Lower lobe of right lung (tissue), 2 donors: ENCODE measurements around the gene NOVA2. TPM values are rescaled to one million over a fixed set of nuclear protein-coding genes. Genes with fewer than 3 reads are reported as not detected.
"Not testable (repeated sequence)": the region's sequence is repeated elsewhere in the genome, so short reads cannot be mapped to it uniquely, and the experiment has no call there.

Experiments
- ATAC-seq, 2 donors: fragments of 200-7000 bp; cut with Tn5 transposase; one replicate each; pipeline ENCODE4 v1.9.1; 2020 to 2022; ENCODE audit warnings: mild to moderate bottlenecking in 2 of 2, moderate library complexity in 2 of 2
- DNase-seq: peaks from one replicate; pipeline ENCODE4 v3.0.0-alpha.2; 2020
- H3K27ac ChIP-seq: fragments of 200-600 bp; one replicate; pipeline ENCODE4 v1.8.0; 2022
- H3K27me3 ChIP-seq: fragments of 200-600 bp; one replicate; pipeline ENCODE4 v1.8.0; 2022; ENCODE audit warnings: low read depth
- H3K36me3 ChIP-seq: fragments of 200-600 bp; one replicate; pipeline ENCODE4 v1.8.0; 2022; ENCODE audit warnings: mild to moderate bottlenecking
- H3K4me1 ChIP-seq: fragments of 200-600 bp; one replicate; pipeline ENCODE4 v1.8.0; 2022
- H3K4me3 ChIP-seq: fragments of 200-600 bp; one replicate; pipeline ENCODE4 v1.8.0; 2022; ENCODE audit warnings: mild to moderate bottlenecking
- H3K9me3 ChIP-seq: fragments of 200-600 bp; one replicate; pipeline ENCODE4 v1.8.0; 2022
- intact Hi-C: fragments of 100-400 bp; cut with DNase I; formaldehyde crosslinking; loops from one replicate; pipeline ENCODE4 v1.11.0; 2022
- total RNA-seq: library from RNA; stranded (reverse); fragmentation: NEBNext Ultra II Directional; extraction: Animal tissue kit (Norgen Biotek cat#: 25700); gene quantifications from one replicate; pipeline ENCODE4 v1.2.1, GENCODE V29; 2021
- TF ChIP-seq, protein P1 (sequence below): fragments of 200-600 bp; IDR thresholded peaks from one replicate; pipeline ENCODE4 v1.8.0; 2022; ENCODE audit warnings: antibody characterized with exemption, mild to moderate bottlenecking
- donor health status: DM: no; HTN: yes; CAD: no; lungs with severe emphysema.

NOVA2 gene
- total RNA-seq, 1 donor from 2014 or later = 18.8 TPM

DNA sequence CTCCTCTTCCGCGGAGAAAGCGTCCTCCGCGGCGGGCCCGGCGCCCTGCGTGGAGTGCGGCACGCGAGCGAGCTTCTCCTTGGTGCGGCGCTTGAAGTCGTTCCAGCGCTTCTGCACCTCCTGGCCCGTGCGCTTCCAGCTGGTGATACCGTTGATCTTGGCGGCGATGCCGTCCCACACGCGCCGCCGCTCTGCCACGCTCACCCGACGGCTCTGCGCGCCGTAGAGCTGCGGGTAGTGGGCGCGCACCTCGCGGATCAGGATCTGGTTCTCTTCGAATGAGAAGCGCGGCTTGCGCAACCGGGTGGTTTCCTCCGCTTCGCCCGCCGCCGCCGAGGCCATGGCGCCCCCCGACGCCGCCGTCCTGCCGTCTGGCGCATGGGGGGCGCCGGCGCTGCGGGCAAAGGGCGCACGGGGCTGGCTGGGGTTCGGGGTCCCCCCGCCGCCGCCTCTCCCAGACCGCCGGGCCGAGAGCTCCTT lies 72.2 kb downstream of the NOVA2 start:
- TF ChIP-seq, protein P1, sequence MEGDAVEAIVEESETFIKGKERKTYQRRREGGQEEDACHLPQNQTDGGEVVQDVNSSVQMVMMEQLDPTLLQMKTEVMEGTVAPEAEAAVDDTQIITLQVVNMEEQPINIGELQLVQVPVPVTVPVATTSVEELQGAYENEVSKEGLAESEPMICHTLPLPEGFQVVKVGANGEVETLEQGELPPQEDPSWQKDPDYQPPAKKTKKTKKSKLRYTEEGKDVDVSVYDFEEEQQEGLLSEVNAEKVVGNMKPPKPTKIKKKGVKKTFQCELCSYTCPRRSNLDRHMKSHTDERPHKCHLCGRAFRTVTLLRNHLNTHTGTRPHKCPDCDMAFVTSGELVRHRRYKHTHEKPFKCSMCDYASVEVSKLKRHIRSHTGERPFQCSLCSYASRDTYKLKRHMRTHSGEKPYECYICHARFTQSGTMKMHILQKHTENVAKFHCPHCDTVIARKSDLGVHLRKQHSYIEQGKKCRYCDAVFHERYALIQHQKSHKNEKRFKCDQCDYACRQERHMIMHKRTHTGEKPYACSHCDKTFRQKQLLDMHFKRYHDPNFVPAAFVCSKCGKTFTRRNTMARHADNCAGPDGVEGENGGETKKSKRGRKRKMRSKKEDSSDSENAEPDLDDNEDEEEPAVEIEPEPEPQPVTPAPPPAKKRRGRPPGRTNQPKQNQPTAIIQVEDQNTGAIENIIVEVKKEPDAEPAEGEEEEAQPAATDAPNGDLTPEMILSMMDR = no peak
- peak overlapping the region; percentile 48 for H3K27ac ChIP-seq
- H3K36me3 ChIP-seq = peaks cover 37% of the 10 kb centered on the region
- intact Hi-C loops = no loop called here
- no peaks in the 10 kb centered on the region for H3K9me3 ChIP-seq
- DNase-seq = peak; percentile 80
- no peak for ATAC-seq
- no peaks in the 10 kb centered on the region for H3K27me3 ChIP-seq
- H3K4me3 ChIP-seq = peak overlapping the region; percentile 85
- peaks cover 19% of the 10 kb centered on the region for H3K4me1 ChIP-seq

DNA sequence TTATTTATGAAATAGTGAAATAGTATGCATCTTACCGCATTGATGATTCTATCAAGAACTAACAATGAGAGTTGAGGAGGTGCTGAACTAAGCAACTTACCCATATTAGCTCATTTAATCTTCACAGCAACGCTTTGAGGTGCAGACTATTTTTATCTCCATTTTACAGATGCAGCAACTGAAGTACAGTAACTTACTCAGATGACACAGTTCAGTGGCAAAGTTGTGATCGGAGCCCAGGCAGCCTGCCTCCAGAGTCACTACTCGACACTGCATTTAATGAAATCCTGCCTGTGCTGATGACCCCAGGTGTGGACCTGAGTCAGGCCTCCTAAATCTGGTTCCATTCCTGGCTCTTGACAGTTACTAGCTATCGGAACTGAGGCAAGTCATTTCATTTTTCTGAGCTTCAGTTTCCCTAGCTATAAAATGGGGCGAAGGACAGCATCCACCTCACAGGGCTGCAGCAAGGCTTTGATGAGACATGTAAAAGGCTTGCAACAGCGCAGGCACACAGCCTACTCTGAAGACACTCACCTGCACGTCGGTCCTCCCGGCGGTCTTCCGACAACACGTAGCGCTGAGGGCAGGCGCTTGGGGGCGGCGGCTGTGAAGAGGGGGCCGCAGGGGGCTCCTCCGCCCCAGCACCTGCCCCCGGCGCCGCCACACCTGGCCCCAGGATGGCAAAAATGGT lies 72.8 kb downstream of the NOVA2 start:
- DNase-seq (no peak), ATAC-seq (no peak)
- intact Hi-C loops = no loop called here
- Histone ChIP-seq H3K4me3 (peak overlapping the region; percentile 85), H3K4me1 (peaks cover 19% of the 10 kb centered on the region), H3K27me3 (no peaks in the 10 kb centered on the region), H3K36me3 (peaks cover 43% of the 10 kb centered on the region), H3K9me3 (no peaks in the 10 kb centered on the region), H3K27ac (no peak overlapping the region)
- TF ChIP-seq, protein P1 = no peak

DNA sequence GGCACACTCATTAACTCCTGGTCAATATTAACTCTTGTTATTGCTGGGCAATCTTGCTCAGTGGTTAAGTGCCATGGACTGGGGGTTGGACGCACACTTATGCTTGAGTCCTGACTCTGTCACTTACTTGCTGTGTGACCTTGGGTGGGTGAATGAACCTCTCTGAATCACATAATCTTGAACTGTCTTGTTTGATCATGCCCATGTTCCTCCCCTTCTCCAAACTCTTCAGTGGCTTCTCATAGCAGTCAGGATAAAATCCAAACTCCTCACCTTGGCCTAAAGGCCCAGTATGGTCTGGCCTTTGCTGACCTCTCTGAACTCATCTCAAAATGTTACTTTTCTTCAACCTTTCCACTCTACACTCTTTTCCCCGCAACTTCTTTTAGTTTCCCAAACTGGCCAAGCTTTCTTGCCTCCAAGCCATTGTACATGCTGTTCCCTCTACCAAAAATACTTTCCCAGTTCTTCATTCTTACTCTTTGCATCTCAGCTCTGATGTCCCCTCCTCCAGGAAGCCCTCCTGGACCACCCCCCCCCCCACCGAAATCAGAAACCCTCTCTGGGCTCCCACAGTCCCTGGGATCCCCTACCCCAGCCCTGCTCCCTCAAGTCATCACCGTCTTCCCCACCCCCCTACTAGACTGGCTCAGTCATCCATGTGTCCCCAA lies 73.6 kb downstream of the NOVA2 start:
- DNase-seq (no peak), ATAC-seq (no peak)
- H3K4me1 ChIP-seq = peaks cover 19% of the 10 kb centered on the region
- peaks cover 51% of the 10 kb centered on the region for H3K36me3 ChIP-seq
- H3K9me3 ChIP-seq = no peaks in the 10 kb centered on the region
- no peaks in the 10 kb centered on the region for H3K27me3 ChIP-seq
- TF ChIP-seq, protein P1 = no peak
- no peak overlapping the region for H3K4me3 ChIP-seq
- intact Hi-C loops = no loop called here
- no peak overlapping the region for H3K27ac ChIP-seq

DNA sequence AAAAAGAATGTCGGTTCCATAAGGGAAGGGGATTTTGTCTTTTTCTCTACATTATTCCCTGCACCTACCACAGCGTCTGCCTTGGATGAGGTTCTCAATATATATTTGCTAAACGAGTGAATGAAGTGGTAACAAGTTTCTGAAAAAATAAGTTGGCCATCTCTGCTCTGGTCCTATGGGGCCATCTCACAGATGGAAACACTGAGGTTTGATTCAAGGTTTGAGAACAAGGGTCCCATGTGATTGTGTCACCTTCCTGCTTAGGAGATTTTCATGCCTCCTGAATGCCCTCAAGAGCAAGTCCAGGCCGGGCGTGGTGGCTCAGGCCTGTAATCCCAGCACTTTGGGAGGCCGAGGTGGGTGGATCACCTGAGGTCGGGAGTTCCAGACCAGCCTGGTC lies 74.4 kb downstream of the NOVA2 start:
- intact Hi-C loops = no loop called here
- H3K4me1 ChIP-seq = peaks cover 19% of the 10 kb centered on the region
- H3K36me3 ChIP-seq = peaks cover 59% of the 10 kb centered on the region
- no peak overlapping the region for H3K4me3 ChIP-seq
- no peak overlapping the region for H3K27ac ChIP-seq
- DNase-seq (no peak), ATAC-seq (no peak)
- TF ChIP-seq, protein P1 = no peak
- H3K27me3 ChIP-seq = no peaks in the 10 kb centered on the region
- H3K9me3 ChIP-seq = no peaks in the 10 kb centered on the region

DNA sequence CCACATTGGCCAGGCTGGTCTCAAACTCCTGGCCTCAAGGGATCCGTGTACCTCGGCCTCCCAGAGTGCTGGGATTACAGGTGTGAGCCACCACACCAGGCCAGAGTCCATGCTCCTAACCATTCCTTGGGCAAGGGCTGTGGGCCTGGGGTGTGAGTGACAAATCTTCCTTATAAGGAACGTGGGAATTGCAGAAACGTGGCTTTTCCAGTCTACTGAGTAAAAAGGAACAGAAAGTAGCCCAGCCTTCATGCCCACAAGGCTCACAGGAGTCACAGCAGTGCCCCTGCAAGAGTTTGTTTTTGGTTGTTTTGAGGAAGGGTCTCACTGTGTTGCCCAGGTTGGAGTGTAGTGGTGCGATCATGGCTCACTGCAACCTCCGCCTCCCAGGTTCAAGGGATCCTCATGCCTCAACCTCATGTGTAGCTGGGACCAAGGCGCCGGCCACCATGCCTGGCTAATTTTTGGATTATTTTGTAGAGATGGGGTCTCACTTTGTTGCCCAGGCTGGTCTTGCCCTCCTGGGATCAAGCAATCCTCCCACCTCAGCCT lies 76.3 kb downstream of the NOVA2 start:
- TF ChIP-seq, protein P1 = no peak
- Histone ChIP-seq H3K36me3 (peaks cover 62% of the 10 kb centered on the region), H3K27ac (no peak overlapping the region), H3K27me3 (no peaks in the 10 kb centered on the region), H3K4me3 (no peak overlapping the region), H3K4me1 (peaks cover 12% of the 10 kb centered on the region), H3K9me3 (no peaks in the 10 kb centered on the region)
- DNase-seq = no peak
- no peak for ATAC-seq
- intact Hi-C loops = no loop called here

DNA sequence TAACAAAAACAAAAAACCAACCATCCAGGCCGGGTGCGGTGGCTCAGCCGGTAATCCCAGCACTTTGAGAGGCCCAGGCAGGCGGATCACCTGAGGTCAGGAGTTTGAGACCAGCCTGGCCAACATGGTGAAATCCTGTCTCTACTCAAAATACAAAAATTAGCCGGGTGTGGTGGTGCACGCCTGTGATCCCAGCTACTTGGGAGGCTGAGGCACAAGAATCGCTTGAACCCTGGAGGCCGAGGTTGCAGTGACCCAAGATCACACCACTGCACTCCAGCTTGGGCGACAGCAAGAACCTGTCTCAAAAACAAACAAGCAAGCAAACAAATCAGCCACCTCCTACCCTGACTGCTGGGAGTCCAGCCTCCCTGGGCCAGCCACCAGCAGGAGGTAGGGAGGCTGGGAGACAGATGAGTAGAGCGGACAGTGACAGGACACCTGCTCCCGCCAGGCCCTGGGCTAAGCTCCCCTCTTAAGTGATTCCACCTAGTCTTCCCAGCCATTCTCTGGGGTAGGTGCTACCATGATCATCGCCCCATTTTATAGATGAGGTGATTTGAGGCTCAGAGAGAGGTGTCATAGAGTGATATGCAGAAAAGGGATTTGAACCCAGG lies 77.6 kb downstream of the NOVA2 start:
- DNase-seq, H3K9me3 ChIP-seq, ATAC-seq, H3K27me3 ChIP-seq, H3K4me3 ChIP-seq, H3K4me1 ChIP-seq, intact Hi-C loops, H3K27ac ChIP-seq: not testable (repeated sequence)
- peaks cover 62% of the 10 kb centered on the region for H3K36me3 ChIP-seq
